ENCODE results near the gene HADHB.

DNA sequence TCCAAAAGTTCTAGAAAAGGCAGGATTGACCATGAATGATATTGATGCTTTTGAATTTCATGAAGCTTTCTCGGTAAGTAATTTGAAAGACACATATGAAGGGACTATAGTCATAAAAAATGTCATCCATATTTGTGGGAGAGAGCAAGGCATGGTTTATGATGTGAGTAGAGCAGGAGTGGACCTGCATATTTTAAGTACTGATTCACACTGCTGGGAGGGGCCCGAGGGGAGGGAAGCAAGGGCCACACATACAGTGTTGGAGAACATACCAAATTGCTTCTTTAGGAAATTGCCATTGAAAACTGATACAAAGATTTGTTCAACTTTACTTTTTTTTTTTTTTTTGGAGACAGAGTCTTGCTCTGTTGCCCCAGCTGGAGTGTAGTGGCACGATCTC is 39.4 kb downstream of the HADHB start:
- TF ChIP-seq, protein P1, sequence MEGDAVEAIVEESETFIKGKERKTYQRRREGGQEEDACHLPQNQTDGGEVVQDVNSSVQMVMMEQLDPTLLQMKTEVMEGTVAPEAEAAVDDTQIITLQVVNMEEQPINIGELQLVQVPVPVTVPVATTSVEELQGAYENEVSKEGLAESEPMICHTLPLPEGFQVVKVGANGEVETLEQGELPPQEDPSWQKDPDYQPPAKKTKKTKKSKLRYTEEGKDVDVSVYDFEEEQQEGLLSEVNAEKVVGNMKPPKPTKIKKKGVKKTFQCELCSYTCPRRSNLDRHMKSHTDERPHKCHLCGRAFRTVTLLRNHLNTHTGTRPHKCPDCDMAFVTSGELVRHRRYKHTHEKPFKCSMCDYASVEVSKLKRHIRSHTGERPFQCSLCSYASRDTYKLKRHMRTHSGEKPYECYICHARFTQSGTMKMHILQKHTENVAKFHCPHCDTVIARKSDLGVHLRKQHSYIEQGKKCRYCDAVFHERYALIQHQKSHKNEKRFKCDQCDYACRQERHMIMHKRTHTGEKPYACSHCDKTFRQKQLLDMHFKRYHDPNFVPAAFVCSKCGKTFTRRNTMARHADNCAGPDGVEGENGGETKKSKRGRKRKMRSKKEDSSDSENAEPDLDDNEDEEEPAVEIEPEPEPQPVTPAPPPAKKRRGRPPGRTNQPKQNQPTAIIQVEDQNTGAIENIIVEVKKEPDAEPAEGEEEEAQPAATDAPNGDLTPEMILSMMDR (IDR thresholded peaks at IDR 0.05) = no peak
- TF ChIP-seq ZFX (IDR thresholded peaks at IDR 0.05; ENCODE audit: borderline replicate concordance) = no peak
